ENCODE results near the gene SRGAP2. TPM values are rescaled to one million over a fixed set of nuclear protein-coding genes. Genes with fewer than 3 reads are reported as not detected.
"Not testable (repeated sequence)": the region's sequence is repeated elsewhere in the genome, so short reads cannot be mapped to it uniquely, and the experiment has no call there.

Gene SRGAP2
- total and polyA plus RNA-seq, 9 of the 15 experiments (the other 6 are each of a cell fraction or from before 2014, with no cell fraction given) = 4.1 to 50.7 (median 15.6) TPM

- H3K4me3 ChIP-seq; H4K20me1 ChIP-seq (replicated peaks; ENCODE audit: control insufficient read depth, insufficient read depth, low read length); H3K4me1 ChIP-seq (replicated peaks in 1 of 2; ENCODE audit: control insufficient read depth in 2 of 2, insufficient read depth in 2 of 2, low read length in 2 of 2); FAIRE-seq; BruUV-seq (replicated peaks); H3K4me2 ChIP-seq (ENCODE audit: insufficient read depth, low read length); H2AFZ ChIP-seq (ENCODE audit: low read depth, low read length); intact Hi-C loops (cut with micrococcal nuclease); H3K36me3 ChIP-seq (ENCODE audit: control insufficient read depth, insufficient read depth, low read length); H3K79me2 ChIP-seq (ENCODE audit: control insufficient read depth, insufficient read depth, low read length); H3K27ac ChIP-seq (ENCODE audit: extremely low read depth, low read depth, low read length); H3K9me3 ChIP-seq (replicated peaks; ENCODE audit: control insufficient read depth, insufficient read depth, low read depth, low read length); in situ Hi-C loops (cut with MboI); H3K9ac ChIP-seq (ENCODE audit: insufficient read depth in 1 of 2, low read depth in 2 of 2, low read length in 2 of 2); CTCF ChIA-PET (ENCODE audit: low intra/inter-chr PET ratio); H3K27me3 ChIP-seq (ENCODE audit: control insufficient read depth in 2 of 2, insufficient read depth in 2 of 2, low read length in 2 of 2); H3K9me1 ChIP-seq (ENCODE audit: control insufficient read depth, insufficient read depth, low read length); TF ChIP-seq JUND (tag; IDR thresholded peaks at IDR 0.05; ENCODE audit: borderline replicate concordance, low read depth, low read length); ZBTB40 (CRISPR knock-in tag; IDR thresholded peaks at IDR 0.05); FOXM1 (CRISPR knock-in tag; IDR thresholded peaks at IDR 0.05; ENCODE audit: low read depth): not testable (repeated sequence)
- POLR2A ChIA-PET = interaction anchor here (0.6 kb wide), 1 partner anchor 958 kb away, joined by 3 read pairs; no protein-coding TSS in a partner anchor
- ATAC-seq (peak; percentile 61), DNase-seq (ENCODE audit: extremely low read depth in 1 of 4, low spot score in 3 of 4) (peak in 3 of 4 experiments; percentile 2 to 56 (median 2))
- 7% methylated on average over 8 of the region's 9 CpGs for WGBS (ENCODE audit: insufficient coverage, low coverage, missing lambda C conversion rate)
- TF ChIP-seq JUND (IDR thresholded peaks at IDR 0.05; ENCODE audit: borderline replicate concordance, low read depth, low read length) (peak; percentile 35; the same call in 1 of the 2 replicates), CBFA2T3 (IDR thresholded peaks at IDR 0.05) (peak; percentile 66), TAL1 (IDR thresholded peaks at IDR 0.05) (peak; percentile 55), FOSL1 (tag; conservative IDR thresholded peaks at IDR 0.05) (peak; percentile 74), ZBTB40 (IDR thresholded peaks at IDR 0.05) (0 out of 2 replicates have a peak, but pooled peaks have one; percentile 9), FOXM1 (IDR thresholded peaks at IDR 0.05; ENCODE audit: low read depth) (0 out of 2 replicates have a peak, but pooled peaks have one; percentile 30), ARID1B (IDR thresholded peaks at IDR 0.05) (peak; percentile 65), KDM1A (IDR thresholded peaks at IDR 0.05) (0 out of 4 replicates have a peak, but pooled peaks of 1 of the 2 experiments have one; percentile 50), LCOR (CRISPR knock-in tag; IDR thresholded peaks at IDR 0.05) (0 out of 2 replicates have a peak, but pooled peaks have one; percentile 33), CTBP1 (IDR thresholded peaks at IDR 0.05; ENCODE audit: borderline replicate concordance) (peak; percentile 32; the same call in 1 of the 2 replicates), CBFA2T2 (conservative IDR thresholded peaks at IDR 0.05) (peak; percentile 64)
Observed at GRCh38 chr1:206178061-206178989, 25.0 kb upstream of the SRGAP2 start.
